GM13977 (cell line): ENCODE data around the gene ZBTB44.

ENCODE experiments used
- DNase-seq: peaks from one replicate; pipeline ENCODE4 v3.0.0; 2012; ENCODE audit warnings: low spot score
- CTCF ChIP-seq: IDR thresholded peaks from 2 replicates; pipeline ENCODE4 v1.5.1; 2012; ENCODE audit warnings: mild to moderate bottlenecking, control low read depth; ENCODE audit not compliant: insufficient read depth; ENCODE audit errors: extremely low read depth, missing control alignments
- in situ Hi-C: fragments of 300-500 bp; cut with MboI; formaldehyde crosslinking; loops from one replicate; pipeline ENCODE4 v1.12.0; 2022; ENCODE audit warnings: low sequenced_read_pairs, low pct_unique_long_range_greater_than_20kb, mixed read lengths, inconsistent platforms; ENCODE audit not compliant: unreplicated experiment

ZBTB44 gene

GRCh38 chr11:130187096-130187495 is 127.6 kb downstream of the ZBTB44 start:
- TF ChIP-seq CTCF = no peak
- in situ Hi-C loops = no loop called here
- no peak for DNase-seq

- in situ Hi-C loops = no loop called here
- TF ChIP-seq CTCF = no peak
- DNase-seq = no peak
Measured at GRCh38 chr11:130183878-130184610, 130.7 kb downstream of the ZBTB44 start.

- no peak for DNase-seq
- in situ Hi-C loops = no loop called here
- TF ChIP-seq CTCF = no peak
Measured at GRCh38 chr11:130181295-130182272, 133.1 kb downstream of the ZBTB44 start.

GRCh38 chr11:130180896-130181294 is 133.8 kb downstream of the ZBTB44 start:
- in situ Hi-C loops = no loop called here
- no peak for TF ChIP-seq CTCF
- no peak for DNase-seq

- DNase-seq = no peak
- in situ Hi-C loops = no loop called here
- TF ChIP-seq CTCF = no peak
Measured at GRCh38 chr11:130180491-130180890, 134.2 kb downstream of the ZBTB44 start.

- DNase-seq = no peak
- TF ChIP-seq CTCF = no peak
- in situ Hi-C loops = no loop called here
Measured at GRCh38 chr11:130179396-130180306, 135.1 kb downstream of the ZBTB44 start.
